Smooth muscle cell of the brain vasculature (primary cell): Measurements from ENCODE around the gene INSYN1.
"Not testable (repeated sequence)": the region's sequence is repeated elsewhere in the genome, so short reads cannot be mapped to it uniquely, and the experiment has no call there.

Experiments
- DNase-seq: peaks from one replicate; pipeline ENCODE4 v3.0.0-alpha.2; 2012; ENCODE audit warnings: low read depth, low spot score

The INSYN1 gene

DNA sequence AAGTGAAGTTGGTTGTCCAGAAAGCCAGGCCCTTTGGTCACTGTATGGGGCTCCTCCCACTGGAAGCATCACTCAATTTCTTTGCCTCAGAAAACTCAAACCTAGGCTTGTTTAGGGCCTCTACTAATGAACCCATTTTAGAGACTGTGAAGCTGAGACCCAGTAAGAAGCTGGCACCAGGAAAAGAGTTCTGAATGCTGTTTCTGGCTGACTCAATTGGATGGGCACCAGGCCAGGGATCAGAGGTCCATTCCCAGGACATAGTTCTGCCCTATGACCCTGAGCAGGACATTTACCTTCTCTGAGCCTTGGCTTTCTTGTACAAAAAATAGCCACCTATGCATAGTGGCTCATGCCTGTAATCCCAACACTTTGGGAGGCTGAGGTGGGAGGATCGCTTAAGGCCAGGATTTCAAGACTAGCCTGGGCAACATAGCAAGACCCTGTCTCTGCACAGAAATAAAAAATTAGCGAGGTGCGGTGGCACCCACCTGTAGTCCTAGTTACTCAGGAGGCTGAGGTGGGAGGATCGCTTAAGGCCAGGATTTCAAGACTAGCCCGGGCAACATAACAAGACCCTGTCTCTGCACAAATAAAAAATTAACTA lies 38.4 kb downstream of the INSYN1 start:
- no peak for DNase-seq

DNA sequence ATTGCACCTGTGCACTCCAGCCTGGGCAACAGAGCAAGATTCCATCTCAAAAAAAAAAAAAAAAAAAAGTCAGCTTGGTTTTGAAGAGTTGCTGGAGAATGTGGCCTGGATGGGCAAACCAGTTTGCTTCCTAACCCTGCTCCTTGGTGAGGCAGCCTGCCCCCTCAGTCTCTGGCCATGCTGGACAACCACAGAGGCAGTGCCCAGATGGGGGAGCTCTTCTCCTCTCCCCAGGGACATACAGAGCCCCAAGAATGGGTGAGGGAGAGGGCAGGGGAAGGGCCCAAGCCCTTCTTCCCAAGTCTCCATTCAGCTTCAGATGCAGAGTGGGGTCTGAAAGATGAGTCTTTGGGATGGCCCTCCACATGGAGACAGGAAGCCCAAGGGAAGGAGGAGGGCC lies 41.0 kb downstream of the INSYN1 start:
- no peak for DNase-seq

DNA sequence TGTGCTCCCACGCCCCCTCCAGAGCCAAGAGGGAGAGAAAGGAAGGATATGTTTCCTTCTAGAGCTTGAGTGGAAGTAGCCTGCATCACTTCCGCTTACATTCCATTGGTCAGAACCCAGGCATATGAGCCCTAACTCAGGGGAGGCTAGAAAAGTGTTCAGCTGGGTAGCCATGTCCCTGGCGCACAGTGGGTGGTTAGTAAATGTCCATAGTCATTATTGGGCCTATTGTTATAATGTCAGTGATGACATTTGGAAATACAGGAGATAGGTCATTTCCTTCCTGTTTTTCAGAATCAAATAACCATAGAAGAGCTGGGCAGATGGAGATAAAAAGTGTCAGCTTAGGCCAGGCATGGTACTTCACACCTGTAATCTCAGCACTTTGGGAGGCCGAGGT lies 41.6 kb downstream of the INSYN1 start:
- DNase-seq: no peak

DNA sequence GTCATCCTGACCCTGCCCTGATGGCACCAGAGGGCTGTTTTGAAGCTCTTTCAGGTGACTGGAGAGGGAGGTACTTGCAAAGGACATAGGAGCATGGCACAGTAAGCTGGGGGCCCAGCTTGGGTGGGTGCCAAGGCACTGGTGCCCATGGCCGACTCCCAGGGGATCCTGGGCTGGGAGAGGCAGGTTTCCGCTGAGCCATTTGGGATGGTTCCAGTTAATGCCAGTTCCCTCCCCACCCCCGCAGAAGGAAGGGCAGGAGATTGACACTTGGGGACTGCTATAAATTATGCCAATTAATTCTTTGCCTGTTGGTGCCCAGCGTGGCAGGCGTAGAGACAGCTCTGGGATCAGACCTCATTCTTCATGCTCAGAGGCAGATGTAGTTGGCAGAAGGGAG lies 42.8 kb downstream of the INSYN1 start:
- DNase-seq: no peak

GRCh38 chr15:73709686-73710085 lies 43.5 kb downstream of the INSYN1 start:
- no peak for DNase-seq

GRCh38 chr15:73709241-73709640 lies 43.9 kb downstream of the INSYN1 start:
- DNase-seq: no peak

DNA sequence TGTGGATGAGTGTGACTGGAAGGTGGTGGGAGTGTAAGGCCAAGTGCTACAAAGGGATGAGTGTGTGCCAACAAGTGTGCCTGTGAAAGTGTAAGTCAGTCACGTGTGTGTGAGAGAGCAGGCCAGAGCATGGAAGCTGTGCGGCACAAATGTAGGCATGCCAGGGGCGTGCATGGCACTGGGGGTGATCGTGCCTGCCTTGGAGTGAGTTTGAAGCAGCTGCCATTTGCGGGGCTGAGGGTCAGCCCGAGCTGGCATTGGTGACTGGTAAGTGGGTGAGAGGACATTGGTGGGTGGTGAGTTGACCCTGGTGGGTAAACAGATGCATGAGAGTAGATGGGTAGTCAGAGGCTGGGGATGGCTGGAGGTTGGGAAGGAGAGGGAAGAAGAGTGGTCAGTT lies 44.5 kb downstream of the INSYN1 start:
- no peak for DNase-seq

- no peak for DNase-seq
Measured at GRCh38 chr15:73704869-73705645, 48.1 kb downstream of the INSYN1 start.

- DNase-seq: not testable (repeated sequence)
Measured at GRCh38 chr15:73704142-73704868, 48.8 kb downstream of the INSYN1 start.

- not testable (repeated sequence) for DNase-seq
Measured at GRCh38 chr15:73703601-73704000, 49.5 kb downstream of the INSYN1 start.

- not testable (repeated sequence) for DNase-seq
Measured at GRCh38 chr15:73702311-73703239, 50.6 kb downstream of the INSYN1 start.

DNA sequence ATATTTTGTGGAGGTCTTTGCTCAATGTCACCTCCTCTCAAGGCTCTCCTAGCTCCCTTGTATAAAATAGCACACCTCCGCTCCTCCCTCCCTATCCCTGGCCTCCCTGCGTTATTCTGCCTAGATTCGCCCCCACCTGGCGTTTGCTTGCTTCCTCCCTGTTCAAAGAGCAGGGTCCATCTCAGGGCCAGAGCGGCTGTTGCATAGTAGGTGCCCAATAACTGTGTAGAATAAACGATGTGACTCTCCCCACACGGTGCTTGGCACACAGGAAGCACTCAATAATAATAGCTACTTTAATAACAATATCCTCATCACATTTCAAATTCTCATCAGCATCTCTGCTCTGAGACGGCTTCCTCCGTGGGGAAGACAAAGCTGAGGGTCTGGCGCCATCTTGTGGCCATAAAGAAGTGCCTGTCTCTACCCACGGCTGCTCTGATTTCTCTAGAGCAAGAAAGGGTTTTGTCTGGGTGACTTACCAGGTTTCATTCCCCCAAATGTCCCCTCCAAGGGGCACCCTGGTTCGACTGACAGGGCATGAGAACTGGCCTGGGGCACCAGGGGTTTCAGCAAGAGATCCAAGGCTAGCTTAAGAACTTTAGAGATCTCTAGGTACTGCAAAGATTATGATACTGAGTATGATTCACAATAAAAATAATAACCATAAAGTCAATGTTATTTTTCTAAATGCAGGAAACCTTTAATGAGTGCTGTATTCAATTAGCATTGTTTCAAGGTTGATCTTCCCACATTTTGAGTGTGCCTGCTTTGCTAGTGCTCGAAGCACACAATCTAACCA lies 52.9 kb downstream of the INSYN1 start:
- DNase-seq: peak; percentile 63

GRCh38 chr15:73699249-73700040 lies 53.7 kb downstream of the INSYN1 start:
- DNase-seq: no peak

- peak; percentile 78 for DNase-seq
Measured at GRCh38 chr15:73697033-73697467, 56.1 kb downstream of the INSYN1 start.

- DNase-seq: no peak
Measured at GRCh38 chr15:73696641-73697001, 56.5 kb downstream of the INSYN1 start.

DNA sequence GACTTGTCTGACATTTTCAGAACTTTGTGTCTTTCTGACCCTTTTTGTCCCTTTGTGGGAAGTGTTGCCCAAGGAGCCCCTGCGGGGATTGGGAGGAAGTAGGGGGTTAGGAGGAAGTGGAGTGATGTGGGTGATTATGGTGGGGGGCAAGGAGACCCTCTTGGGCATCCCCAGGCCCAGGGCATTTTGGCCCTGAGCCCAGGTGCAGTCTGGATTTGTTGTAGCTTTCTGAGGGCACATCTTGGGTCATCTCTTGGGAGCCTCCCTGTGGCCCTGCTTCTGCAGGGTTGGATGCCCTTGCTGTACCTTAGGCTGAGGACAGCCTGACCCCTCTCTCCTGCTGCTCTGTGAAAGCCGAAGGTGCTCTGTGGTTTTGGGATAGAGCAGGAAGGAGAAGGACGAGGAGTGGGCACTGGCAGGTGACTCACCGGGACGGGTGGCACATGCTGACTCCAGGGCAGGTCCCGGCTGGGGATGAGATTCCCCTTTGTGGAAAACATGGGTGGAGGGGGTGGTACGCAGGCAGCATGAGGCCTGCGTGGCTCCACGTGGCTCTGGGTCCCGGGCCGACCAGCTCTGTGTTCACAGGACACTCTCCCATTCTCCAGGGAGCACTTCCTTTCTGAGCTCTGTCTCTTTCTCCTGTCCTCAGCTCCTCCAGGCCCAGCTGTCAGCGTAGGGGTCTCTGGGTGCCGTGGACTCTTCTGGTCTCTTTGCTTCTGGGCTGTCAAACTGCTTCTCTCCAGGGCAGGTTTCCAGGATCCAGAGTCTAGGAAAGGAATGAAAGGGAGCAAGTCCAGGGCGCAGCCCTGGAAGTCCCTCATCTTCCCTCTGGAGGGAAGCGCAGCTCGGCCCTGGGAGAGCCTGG lies 57.1 kb downstream of the INSYN1 start:
- DNase-seq: no peak

GRCh38 chr15:73694419-73694818 lies 58.7 kb downstream of the INSYN1 start:
- DNase-seq: no peak

DNA sequence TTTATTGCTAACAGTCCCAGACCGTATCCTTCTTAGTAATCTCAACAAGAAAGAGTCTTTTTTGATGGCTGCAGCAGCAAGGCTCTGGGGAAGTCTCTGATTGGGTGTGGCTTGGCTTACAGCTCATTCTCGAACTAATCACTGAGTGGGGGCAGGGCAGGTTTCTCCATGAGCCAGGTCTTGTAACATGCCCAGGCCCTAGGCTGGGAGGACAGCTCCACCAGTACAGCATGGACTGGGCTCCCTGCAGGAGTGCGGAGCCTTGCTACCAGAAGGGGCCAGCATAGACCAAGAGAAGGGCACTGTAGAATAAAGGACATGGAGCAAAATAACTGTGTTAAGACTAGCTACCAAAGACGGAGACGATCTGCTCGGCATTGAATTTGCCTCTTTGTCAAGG lies 61.8 kb downstream of the INSYN1 start:
- DNase-seq: no peak

DNA sequence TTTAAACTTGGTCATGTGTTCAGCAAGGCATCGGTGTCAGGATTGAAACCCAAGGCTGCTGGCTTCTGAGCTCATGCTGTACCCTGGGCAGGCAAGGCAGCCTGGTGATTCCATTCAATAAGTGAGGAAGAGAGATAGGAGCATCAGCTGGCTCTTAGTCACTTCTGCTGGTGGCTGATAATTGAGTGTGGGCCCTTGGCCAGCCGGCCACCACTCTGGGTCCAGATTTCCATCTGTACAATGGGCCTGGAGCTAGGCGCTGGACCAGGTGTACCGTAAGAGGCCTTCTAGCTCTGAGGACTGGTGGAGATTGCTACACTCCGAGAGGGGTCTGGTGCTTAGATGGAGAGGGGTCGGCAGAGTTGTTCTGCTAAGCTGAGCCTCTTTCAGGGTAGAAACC lies 64.7 kb downstream of the INSYN1 start:
- no peak for DNase-seq
